GM12801 (cell line): ENCODE results near the gene HOXC10.

Source experiments
- CTCF ChIP-seq: IDR thresholded peaks from one replicate; pipeline ENCODE4 v1.5.1; 2011; ENCODE audit warnings: control low read depth; ENCODE audit not compliant: insufficient read length; ENCODE audit errors: extremely low read depth

Gene HOXC10

DNA sequence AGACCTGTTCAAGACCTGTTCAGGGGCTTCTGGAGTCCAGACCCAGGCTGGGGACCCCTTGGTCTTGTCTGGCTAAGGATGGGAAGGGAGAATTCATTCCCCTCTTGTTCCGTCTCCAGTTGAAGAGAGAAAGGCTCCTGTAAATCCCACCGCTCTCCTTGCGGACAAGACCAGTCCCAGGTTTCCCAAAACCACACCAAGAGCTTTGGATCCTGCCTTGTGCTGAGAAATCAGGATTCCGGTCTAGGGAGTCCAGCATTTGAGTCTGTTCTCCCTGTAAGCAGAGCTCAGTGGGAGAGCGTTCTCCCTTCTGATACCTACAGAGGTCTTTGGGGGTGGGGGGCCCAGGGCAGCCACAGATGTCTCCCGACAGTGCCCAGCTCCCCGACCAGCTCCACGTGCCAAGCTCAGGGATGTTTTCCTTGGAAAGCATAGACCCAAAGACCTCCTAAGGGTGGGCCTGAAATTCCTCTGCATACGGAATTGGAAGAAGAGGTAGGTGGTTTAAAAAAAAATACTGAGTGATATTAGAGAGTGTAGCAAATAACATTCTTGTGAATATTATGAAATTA is 44.4 kb upstream of the HOXC10 start:
- TF ChIP-seq CTCF, result no peak

GRCh38 chr12:53941187-53941586 is 43.8 kb upstream of the HOXC10 start:
- TF ChIP-seq CTCF, result no peak

DNA sequence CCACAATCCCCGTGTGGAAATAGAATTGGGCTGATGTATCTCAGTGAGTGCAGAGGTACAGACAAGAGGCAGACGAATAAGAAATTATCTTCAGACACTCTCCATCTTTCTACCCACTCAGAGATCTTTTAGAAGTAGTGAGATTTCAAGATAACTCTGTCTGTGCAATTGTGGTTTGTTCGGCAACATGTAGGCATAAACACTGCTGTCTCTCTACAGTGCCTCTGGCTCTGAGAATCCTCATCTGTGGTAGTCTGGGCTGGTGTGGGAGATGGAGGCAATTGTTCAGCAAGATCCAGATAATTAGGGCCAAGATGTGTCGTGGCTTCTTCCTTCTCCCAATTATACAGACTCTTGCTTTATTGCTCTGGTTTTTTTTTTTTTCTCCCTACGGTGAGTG is 43.2 kb upstream of the HOXC10 start:
- no peak for TF ChIP-seq CTCF

GRCh38 chr12:53942467-53942997 is 42.4 kb upstream of the HOXC10 start:
- TF ChIP-seq CTCF, result no peak

- TF ChIP-seq CTCF, result no peak
Measured at GRCh38 chr12:53944209-53944608, 40.7 kb upstream of the HOXC10 start.

DNA sequence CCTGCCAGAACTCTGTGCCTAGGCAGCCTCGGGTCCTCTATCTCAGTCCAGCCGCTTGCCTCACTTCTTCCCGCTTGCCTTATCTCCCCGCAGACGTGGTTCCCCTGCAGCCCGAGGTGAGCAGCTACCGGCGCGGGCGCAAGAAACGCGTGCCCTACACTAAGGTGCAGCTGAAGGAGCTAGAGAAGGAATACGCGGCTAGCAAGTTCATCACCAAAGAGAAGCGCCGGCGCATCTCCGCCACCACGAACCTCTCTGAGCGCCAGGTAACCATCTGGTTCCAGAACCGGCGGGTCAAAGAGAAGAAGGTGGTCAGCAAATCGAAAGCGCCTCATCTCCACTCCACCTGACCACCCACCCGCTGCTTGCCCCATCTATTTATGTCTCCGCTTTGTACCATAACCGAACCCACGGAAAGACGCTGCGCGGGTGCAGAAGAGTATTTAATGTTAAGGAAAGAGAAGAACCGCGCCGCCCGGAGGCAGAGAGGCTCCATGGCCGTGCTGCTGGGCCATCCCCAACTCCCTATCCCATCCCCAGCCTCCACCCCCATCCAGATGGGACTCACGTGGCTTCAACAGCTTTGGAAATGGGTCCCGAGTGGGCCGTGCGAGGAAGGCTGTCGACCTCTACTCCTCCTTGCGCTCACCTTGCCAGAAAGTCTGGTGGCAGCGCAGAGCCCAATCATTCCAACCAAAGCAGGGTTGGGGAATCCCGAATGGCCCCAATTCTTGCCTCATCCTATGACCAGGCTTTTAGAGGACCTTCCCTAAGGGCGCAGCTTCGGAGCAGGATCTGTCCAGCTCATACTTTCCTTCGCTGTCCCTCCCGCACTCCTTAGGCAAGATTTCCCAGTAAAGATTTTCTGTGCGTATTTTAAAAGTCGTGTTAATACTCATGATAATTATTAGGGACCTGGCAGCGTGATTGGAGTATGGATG is 39.8 kb upstream of the HOXC10 start:
- TF ChIP-seq CTCF, result no peak

GRCh38 chr12:53947743-53948142 is 37.2 kb upstream of the HOXC10 start:
- TF ChIP-seq CTCF, result no peak
